HG02884 (cell line): ENCODE measurements around the gene MYO5B.

Experiments
- ATAC-seq: cut with Tn5 transposase; IDR thresholded peaks from one replicate; pipeline ENCODE4 v1.9.1; 2021; ENCODE audit warnings: mild to moderate bottlenecking, moderate library complexity; ENCODE audit not compliant: unreplicated experiment

The MYO5B gene

GRCh38 chr18:50152900-50153299, 42.0 kb downstream of the MYO5B start:
- ATAC-seq: no peak

DNA sequence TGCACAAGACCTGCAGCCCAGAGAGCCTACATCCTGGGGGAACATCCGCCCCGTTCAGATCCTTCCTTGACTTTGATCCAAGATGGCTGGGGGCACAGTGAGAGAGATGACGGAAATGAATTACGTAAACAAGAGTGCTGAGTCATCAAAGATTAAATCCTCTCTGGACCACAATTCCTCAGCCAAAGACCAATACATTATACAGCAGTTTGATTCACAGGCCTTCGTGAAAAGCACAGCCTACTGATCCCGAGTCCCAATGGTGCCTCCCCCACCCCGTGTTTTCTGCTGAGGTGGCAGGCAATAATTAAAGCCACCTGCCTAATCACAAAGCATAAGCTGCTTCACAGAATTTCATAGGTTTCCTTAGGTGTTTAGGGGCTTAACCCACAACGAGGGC, 43.0 kb downstream of the MYO5B start:
- no peak for ATAC-seq

DNA sequence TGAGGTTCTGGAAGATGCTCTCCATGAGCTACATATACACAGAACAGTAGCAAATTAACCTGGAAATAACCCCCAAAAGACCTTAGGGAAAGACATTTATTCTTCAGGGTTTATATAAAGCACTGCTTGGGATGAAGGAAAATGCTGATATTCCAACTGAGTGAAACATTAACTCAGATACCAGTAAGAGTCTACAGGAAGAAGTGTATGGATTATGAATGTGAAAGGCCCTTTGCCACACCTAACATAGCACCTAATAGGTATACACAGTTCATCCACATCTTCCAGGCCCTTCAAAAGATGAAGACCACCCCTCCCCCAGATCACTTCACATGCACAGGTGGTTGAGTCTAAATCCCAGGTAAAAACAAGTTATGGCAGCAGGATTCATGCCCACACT, 50.4 kb downstream of the MYO5B start:
- no peak for ATAC-seq

GRCh38 chr18:50143886-50144285, 51.1 kb downstream of the MYO5B start:
- no peak for ATAC-seq

GRCh38 chr18:50143294-50143693, 51.7 kb downstream of the MYO5B start:
- no peak for ATAC-seq

DNA sequence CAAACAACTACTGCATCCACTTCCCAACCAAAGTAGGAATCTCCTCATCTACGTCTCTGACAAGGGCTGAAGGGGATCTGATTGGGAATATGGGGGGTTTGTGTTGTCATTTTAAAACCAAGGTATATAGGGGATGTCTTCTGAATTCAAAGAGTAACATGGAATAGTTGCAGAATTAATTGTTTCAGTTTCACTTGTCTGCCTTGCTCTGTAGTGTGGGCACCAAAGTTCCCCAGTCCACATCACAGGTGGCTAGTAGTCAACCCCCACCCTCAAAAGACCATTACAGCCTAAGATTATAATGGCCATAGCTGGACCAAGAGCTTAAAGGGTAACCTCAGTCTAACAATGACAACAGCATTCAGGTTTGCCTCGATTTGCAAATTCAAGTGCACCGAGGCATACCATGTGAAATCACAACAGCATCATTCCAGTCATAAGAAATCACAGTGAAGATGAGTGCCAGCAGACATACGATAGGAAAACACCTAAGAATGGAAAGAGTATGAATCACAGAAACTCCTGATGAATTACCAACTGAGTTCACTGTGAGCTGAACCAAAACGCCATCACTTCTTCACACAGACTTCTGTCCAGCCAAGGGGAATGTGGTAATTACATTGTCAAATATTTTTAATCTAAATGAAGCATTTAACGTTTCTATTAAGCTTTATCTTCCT, 52.4 kb downstream of the MYO5B start:
- ATAC-seq: no peak

GRCh38 chr18:50138181-50139064, 56.5 kb downstream of the MYO5B start:
- no peak for ATAC-seq

GRCh38 chr18:50135903-50136302, 59.0 kb downstream of the MYO5B start:
- no peak for ATAC-seq

- no peak for ATAC-seq
These were observed 61.4 kb downstream of the MYO5B start for GRCh38 chr18:50133526-50133925.

GRCh38 chr18:50131591-50131990, 63.4 kb downstream of the MYO5B start:
- ATAC-seq: no peak

DNA sequence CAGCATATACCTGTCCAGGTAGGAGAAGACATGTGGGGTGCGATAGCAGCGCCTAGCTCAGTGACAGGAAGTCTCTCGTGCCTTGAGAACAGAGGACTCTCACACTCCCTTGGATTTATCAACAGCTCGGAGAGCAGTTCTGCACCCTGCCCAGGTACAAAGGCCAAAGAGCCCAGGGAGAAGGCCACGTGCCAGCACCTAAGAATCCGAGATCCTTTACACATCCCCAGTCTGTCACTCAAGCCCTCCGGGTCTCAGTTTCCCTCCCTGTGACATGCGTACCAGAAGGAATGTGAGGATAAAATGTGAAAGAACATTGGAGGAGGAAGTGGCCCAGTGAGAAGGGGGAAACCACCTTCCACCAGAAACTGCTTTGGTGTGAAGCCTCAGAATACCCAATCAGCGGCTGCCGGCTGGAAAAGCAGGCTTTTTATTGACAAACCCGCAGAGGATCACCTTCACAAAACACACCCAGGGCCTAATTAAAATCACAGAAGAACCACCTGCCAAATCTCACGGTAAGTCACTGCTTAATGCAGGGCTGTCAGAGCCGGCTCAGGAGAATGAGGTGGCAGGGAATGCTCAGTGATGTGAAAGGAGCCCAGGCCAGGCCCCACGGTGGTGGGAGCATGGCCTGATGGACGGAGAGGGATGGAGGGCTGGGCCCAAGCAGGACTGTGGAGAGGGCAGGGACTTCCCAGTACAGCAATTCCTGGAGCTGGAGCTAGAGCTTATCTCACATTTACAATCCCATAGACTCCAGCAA, 66.3 kb downstream of the MYO5B start:
- no peak for ATAC-seq

GRCh38 chr18:50127516-50128210, 67.3 kb downstream of the MYO5B start:
- no peak for ATAC-seq

DNA sequence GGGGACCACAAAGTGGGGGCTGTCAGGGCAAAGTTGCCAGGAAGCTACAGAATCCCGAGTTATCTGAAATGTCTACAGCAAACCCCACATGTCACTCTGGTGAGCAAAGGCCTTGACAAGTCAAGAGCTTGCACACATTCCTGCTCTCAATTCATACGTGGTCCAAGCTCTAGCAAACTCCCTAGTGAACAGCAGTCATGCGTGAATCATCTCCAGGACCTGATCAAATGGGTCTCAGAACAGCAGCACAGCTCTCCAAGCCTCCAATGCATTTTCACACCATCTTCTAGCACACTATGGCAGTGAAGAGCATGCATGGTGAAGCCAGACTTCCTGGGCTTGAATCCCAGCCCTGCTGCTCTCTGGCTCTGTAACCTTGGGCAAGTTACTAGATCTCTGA, 68.5 kb downstream of the MYO5B start:
- ATAC-seq: no peak

DNA sequence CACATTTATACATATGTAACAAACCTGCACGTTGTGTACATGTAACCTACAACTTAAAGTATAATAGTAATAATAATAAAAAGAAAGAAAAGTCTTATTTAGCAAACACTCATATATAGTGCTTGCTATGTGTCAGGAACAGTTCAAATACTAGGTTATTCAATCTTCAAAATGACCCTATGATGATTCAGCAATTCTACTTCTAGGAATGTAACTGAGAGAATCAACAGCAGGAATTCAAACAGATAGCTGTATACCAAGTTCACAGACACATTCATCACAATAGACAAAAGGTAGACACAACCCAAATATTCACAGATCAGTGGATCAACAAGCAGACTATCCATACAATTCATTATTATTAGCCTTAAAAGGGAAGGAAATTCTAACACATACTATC, 69.5 kb downstream of the MYO5B start:
- no peak for ATAC-seq

- no peak for ATAC-seq
These were observed 75.7 kb downstream of the MYO5B start for GRCh38 chr18:50119296-50119695.

DNA sequence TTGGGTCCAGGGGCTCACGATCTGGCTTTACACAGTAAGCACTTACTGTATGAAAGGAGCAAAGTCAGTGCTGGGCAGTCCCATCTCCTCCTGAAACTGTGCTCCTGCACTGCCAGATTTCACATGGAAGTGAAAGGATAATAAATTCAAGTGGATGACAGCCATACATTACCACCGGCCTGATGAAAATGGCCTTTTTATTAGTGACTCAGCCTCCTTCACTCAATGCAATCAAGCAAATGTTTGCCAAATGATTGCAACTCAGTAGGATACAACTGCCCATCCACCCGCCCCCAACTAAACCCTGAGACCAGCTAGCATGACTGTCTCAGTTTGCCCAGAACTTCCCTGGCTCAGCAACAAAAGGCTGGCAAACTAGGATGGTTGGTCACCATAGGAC, 77.1 kb downstream of the MYO5B start:
- no peak for ATAC-seq

DNA sequence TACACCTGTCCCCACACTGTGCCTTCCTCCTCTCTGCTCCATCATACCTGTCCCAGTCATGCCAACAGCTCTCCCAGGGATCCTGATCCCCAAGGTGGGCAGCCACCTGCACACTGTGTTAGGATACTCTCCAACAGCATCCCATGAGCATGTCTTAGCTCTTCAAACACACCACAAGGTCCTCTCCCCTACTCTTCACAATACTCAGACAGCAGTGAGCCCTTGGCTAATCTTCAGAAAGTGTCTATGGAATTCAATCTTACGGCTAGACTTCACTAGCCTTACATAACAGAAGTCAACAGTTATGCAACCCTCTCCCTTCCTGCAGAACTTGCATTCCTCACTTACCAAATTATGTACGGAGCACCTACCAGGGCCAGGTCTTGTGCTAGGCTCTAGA, 79.9 kb downstream of the MYO5B start:
- ATAC-seq: no peak

GRCh38 chr18:50114448-50114847, 80.5 kb downstream of the MYO5B start:
- no peak for ATAC-seq

- no peak for ATAC-seq
These were observed 81.2 kb downstream of the MYO5B start for GRCh38 chr18:50113726-50114125.

DNA sequence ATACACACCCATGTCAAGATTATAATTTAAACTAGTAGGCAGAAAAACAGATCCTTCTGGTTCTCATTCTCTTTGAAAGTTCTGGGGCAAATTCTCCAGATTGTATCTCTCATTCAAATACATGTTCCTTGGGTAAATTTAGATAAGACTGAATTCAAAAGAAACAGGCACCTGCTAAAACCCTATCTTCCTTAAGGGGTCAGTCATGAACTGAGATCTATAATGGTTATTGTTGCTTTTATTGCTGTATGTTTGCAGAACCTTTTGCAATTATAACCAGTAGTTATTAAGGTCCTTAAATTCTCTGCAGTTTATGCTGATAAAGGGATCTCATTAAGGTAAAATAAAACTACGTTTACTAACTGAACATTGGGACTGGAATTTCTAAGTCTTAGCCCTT, 83.5 kb downstream of the MYO5B start:
- no peak for ATAC-seq

DNA sequence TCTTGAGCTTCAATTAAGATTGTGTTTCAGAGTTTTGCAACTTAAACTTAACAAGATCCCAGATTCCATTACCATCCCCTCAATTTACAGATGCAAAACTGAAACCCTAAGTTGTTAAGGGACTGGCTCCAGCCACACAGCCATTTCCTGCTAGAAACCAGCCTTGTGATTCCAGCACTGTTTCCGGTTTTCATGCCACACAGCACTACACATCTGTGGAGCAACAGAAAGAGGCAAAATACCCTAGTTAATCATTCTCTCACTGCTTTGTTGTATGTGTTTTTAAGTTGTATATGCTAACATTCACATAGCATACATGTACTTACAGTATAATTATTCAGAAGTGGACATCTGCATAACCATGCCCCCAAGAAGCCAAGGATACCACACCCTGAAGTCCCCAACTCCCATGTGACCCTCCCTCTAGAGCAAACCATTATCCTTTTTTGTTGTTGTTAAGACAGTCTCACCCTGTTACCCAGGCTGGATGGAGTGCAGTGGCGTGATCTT, 87.4 kb downstream of the MYO5B start:
- no peak for ATAC-seq
